GM18505 (cell line): ENCODE results near the gene EDIL3.

Experiments
- ATAC-seq: cut with Tn5 transposase; IDR thresholded peaks from one replicate; pipeline ENCODE4 v1.9.1; 2021; ENCODE audit not compliant: unreplicated experiment
- POLR2A ChIP-seq: IDR thresholded peaks from 4 replicates; pipeline ENCODE4 v1.6.1; 2011; ENCODE audit warnings: borderline replicate concordance; ENCODE audit not compliant: insufficient read depth, insufficient read length; ENCODE audit errors: extremely low read depth

The EDIL3 gene

GRCh38 chr5:84383816-84384603 is 670 bp downstream of the EDIL3 start:
- TF ChIP-seq POLR2A = no peak
- ATAC-seq = no peak

DNA sequence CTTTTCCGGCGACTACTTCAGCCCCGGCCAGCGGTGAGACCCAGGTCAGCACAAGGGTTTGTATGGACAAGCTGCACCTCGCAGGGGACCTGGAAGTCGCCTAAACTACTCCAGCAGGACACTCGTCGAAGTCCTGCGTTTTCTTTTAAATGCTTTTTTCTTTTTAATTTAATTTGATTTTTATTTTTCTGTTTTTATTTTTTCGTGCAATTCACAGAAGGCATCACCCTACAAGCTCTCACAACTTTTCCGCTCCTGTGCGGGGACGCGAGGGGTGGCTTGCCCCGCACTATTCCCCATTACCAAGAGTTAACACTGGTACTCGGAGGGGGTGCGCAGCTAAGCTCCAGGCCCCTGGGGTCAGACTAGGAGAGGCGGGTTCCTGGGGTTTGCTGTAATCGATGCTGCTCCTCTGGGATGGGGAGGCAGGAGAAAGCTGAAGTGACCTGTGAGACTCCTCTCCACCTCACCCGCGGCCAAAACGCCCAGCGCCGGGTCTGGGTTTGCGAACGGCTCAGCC is 1.3 kb downstream of the EDIL3 start:
- ATAC-seq = no peak
- TF ChIP-seq POLR2A = no peak

DNA sequence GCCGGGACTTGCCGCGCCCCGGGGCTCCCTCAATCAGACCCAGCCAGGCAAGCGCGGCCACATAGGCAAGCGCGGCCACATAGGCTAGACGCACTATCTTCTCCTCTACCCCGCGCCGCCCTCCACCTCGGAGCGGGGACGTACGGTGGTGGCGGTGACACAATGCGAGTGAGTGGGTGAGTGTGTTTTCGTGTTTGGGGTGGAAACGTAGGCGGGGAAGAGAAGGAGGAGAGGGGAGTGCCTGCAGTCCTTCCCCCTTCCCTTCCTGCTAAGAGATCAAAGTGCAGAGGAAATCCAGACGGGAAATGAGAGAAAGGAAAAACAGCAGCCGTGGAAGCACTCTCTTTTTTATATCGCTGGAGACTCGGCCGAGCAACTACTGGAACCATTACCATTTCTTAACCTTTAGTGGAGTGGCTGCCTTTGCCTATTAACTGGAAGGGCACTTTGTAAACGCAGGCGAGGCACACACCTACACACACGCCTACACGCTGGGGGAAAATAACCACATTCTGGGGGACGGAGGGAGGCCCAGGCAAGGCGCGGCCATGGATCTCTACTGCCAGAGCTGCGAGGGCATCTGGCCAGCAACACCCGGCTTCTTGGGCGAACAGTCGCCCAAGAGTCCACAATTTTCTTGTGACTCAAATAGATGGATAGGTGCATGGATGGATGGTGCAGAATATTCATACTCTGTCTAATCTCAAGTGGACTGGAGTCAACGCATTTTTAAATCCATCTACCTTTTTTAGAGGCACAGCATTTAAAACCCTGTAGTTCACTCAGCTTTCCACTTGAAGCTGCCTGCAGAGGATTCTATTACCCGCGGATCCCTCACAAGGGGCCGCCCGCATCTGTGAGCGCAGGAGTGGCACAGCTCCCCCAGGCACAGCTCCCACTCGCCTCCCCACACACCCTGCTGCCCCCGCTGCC is 2.1 kb downstream of the EDIL3 start:
- no peak for ATAC-seq
- TF ChIP-seq POLR2A = no peak

- no peak for ATAC-seq
- TF ChIP-seq POLR2A = no peak
Measured at GRCh38 chr5:84381502-84382362, 2.9 kb downstream of the EDIL3 start.

DNA sequence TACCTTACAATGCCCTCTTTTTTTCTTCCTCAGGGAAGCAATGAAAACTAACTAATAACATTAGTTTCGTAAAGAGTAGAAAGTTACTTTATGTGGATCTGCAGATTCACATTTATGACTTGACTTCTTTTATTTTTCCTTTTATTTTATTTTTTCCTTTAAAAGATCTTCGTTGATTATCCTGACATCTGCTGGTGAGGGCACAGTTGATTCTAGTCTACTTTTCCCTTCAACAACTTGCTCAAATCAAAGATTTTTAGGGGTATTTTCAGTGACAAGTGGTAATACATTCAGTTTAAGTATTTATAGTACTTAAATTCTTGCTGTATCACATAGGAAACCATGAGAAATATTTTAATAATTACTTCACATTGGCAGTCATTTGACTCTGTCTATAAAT is 4.9 kb downstream of the EDIL3 start:
- ATAC-seq = no peak
- no peak for TF ChIP-seq POLR2A

- no peak for TF ChIP-seq POLR2A
- ATAC-seq = no peak
Measured at GRCh38 chr5:84378961-84379360, 5.7 kb downstream of the EDIL3 start.

DNA sequence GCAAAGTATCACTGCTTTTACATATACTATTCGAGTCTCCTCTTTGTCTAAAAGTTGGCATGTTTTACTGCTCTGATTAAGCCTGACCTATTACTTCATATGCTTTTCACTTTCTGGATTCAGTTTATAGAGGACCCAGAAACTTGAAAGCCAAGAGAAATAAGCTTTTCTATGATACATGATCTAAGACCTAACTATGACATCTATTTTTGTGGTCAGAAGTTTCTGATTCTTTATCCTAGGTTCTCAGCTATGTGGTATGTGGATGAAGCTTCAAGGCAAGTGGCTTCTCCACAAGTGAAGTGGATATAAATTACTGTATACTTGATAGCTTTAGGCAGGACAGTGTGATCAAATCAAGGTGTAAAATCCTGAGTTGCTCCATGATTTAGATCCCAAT is 6.3 kb downstream of the EDIL3 start:
- no peak for ATAC-seq
- TF ChIP-seq POLR2A = no peak

DNA sequence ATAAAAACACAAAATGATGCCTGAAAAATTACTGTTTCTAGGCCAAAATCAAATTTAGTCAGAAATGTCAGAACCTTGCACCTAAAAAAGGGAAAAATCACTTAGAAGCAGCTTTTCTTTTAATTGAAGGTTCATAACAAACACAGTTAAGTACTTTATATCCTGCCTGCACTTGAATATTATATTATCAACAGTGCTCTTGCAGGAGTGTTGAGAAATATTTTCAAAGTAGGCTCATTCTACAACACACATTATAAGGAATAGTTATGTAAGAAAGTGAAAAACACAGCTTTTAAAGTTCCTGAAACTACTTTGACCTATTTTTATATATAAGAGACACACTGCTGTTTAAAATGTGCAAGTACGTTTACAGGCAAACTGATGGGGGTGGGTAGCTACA is 8.3 kb downstream of the EDIL3 start:
- no peak for ATAC-seq
- no peak for TF ChIP-seq POLR2A

DNA sequence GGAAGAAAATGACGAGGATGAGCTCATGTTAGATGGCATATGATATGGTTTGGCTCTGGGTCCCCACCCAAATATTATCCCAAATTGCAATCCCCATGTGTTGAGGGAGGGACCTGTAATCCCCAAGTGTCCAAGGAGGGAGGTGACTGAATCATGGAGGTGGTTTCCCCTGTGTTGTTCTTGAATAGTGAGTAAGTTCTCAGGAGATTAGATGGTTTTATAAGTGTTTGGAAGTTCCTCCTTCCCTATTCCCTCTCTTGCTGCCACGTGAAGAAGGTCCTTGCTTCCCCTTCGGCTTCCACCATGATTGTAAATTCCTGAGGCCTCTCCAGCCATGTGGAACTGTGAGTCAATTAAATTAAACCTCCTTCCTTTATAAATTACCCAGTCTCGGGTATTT is 10.1 kb downstream of the EDIL3 start:
- no peak for TF ChIP-seq POLR2A
- no peak for ATAC-seq

- ATAC-seq = no peak
- no peak for TF ChIP-seq POLR2A
Measured at GRCh38 chr5:84373506-84373905, 11.2 kb downstream of the EDIL3 start.

DNA sequence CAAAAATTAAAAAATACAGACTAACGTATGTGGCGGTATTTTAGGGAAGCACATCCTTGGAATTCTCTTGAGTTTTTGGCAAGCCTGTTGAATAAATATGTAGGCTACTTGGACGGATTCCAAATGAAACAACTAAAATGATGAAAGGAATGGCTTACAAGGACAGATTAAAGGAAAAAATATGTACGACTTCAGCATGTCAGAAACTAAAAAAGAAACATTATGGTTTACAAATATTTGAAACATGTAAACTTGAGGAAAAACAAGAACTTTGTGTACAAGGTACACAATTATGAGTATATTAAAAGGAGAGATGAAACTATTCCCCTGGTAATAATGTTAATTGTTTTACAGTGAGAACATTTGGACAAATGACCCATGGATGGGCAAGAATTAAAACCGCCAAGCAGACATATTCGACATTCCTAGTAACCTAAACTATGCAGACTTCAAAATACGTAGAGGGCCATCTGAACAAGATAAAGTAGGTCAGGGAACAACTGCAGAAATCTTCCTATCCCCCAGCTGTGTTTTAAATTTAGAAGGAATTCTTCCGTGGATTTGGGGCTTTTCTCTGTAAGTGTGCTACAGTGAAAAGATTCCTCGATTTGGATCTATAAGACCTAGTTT is 12.5 kb downstream of the EDIL3 start:
- TF ChIP-seq POLR2A = no peak
- ATAC-seq = no peak

DNA sequence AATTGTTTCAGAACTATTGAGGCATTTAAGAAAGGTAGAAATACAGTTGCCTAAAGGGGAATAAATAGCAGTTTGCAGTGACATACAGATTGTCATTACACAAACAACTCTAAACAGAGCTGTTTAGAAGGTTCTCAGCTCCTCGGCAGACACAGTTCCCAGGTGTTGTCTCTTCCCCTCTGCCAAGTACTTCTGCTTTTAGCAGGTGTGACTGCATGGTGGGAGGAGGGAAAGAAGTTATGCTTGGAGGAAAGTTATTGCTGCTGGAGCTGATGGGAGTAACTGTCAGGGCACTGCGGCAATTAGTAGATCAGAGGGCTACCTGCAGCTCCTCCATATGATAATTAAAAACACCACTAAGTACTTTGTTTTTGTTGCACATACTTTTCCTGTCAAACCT is 14.5 kb downstream of the EDIL3 start:
- no peak for ATAC-seq
- TF ChIP-seq POLR2A = no peak
